Kasumi-1 (cell line): ENCODE results near the gene PRIM1.
"Not testable (repeated sequence)": the region's sequence is repeated elsewhere in the genome, so short reads cannot be mapped to it uniquely, and the experiment has no call there.

Experiments used
- DNase-seq, 2 experiments: peaks; one replicate each; lab custom pipeline; 2025; lab: John Stamatoyannopoulos, UW

The PRIM1 gene

GRCh38 chr12:56760460-56760859, 8.3 kb upstream of the PRIM1 start:
- DNase-seq: no peak

GRCh38 chr12:56759263-56759908, 7.3 kb upstream of the PRIM1 start:
- no peak for DNase-seq

- DNase-seq: no peak
Observed at GRCh38 chr12:56758728-56759262, 6.7 kb upstream of the PRIM1 start.

- DNase-seq: not testable (repeated sequence)
Observed at GRCh38 chr12:56757971-56758370, 5.8 kb upstream of the PRIM1 start.

- no peak for DNase-seq
Observed at GRCh38 chr12:56753566-56753965, 1.4 kb upstream of the PRIM1 start.

GRCh38 chr12:56750596-56750995, 1.5 kb downstream of the PRIM1 start:
- peak in 1 of 2 experiments; percentile 30 for DNase-seq

- DNase-seq: no peak
Observed at GRCh38 chr12:56749853-56750252, 2.3 kb downstream of the PRIM1 start.

GRCh38 chr12:56749359-56749758, 2.8 kb downstream of the PRIM1 start:
- DNase-seq: peak; percentile 29 to 42

GRCh38 chr12:56728139-56728861, 23.8 kb downstream of the PRIM1 start:
- peak; percentile 34 to 42 for DNase-seq

- not testable (repeated sequence) for DNase-seq
Observed at GRCh38 chr12:56726196-56726675, 25.9 kb downstream of the PRIM1 start.

GRCh38 chr12:56725723-56726102, 26.4 kb downstream of the PRIM1 start:
- DNase-seq: no peak

- peak; percentile 99 for DNase-seq
Observed at GRCh38 chr12:56724972-56725722, 27.0 kb downstream of the PRIM1 start, which contains the start of gene NACA. Gene NACA, minus strand, starts transcription at chr12:56725299. Its CDS starts 778 bp downstream, at chr12:56724521.

- DNase-seq: no peak
Observed at GRCh38 chr12:56724701-56724971, 27.5 kb downstream of the PRIM1 start.

- DNase-seq: peak; percentile 29 to 30
Observed at GRCh38 chr12:56723889-56724700, 28.0 kb downstream of the PRIM1 start.

GRCh38 chr12:56723352-56723751, 28.8 kb downstream of the PRIM1 start:
- no peak for DNase-seq

GRCh38 chr12:56722832-56723231, 29.3 kb downstream of the PRIM1 start:
- DNase-seq: no peak

- DNase-seq: no peak
Observed at GRCh38 chr12:56721721-56722120, 30.4 kb downstream of the PRIM1 start.

- no peak for DNase-seq
Observed at GRCh38 chr12:56721216-56721615, 30.9 kb downstream of the PRIM1 start.

- DNase-seq: peak; percentile 27 to 55
Observed at GRCh38 chr12:56720731-56721151, 31.4 kb downstream of the PRIM1 start.

- no peak for DNase-seq
Observed at GRCh38 chr12:56719056-56719455, 33.1 kb downstream of the PRIM1 start.

GRCh38 chr12:56718636-56719035, 33.5 kb downstream of the PRIM1 start:
- no peak for DNase-seq

- DNase-seq: no peak
Observed at GRCh38 chr12:56718149-56718548, 34.0 kb downstream of the PRIM1 start.
